ENCODE measurements around the gene PON2. TPM values are rescaled to one million over a fixed set of nuclear protein-coding genes. Genes with fewer than 3 reads are reported as not detected.

PON2 gene
- total and polyA plus RNA-seq, 2 of the 13 experiments (the other 11 are each of a cell fraction or from before 2014, with no cell fraction given), result 202 to 217 TPM

DNA sequence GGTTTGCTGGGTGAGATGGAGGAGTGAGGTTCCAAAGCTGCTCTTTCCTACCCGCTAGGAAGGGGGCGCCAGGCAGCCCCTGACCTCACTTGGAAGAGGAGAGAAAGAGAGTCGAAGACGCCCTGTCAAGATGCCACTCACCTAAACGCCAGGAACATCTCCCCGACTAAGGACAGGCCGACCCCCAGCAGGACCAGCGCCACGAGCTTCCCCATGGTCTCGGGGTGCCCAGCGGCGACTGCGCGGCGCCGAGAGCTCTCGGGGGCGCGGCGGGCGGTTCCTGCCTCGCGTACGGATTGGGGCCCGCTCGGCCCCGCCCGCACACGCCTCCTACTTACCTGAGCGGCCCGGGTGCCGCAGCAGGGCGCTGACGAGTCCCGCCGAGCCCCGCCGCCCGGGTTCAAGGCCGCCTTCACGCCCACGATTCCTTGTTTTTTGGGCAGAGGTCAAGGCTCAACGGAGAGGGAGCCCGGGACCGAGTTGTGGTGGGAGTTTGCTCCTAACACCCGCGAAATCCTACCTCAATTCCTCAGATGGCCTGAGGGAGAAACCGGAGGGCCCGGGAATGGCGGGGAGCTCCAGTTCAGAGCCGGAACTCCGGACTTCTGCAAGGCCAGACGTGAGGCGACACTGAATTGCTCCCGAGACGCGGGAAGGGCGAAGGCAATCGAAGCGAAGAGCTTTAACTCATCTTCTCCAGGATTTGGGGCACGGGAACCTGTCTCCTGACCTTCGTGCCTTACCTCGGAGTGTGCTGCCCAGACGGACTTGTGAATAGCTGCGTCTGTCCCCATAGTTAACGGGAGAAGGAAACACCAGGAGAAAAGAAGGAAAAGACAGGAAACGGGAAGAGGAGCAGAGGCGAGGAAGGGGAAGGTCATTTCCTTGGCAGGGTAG lies 38.4 kb downstream of the PON2 start, which contains the start of gene PON3 (continued):
- TF ChIP-seq REPIN1 (CRISPR knock-in tag; IDR thresholded peaks at IDR 0.05; ENCODE audit: borderline replicate concordance, low read depth) (0 out of 2 replicates have a peak, but pooled peaks have one; percentile 45), EHMT2 (IDR thresholded peaks at IDR 0.05; ENCODE audit: borderline replicate concordance, low read depth, low read length) (no peak), GFI1 (CRISPR knock-in tag; IDR thresholded peaks at IDR 0.05; ENCODE audit: borderline replicate concordance) (no peak; the same call in none of the 2 replicates), PCBP1 (IDR thresholded peaks at IDR 0.05; ENCODE audit: borderline replicate concordance, low read depth, low read length) (no peak), SMARCC2 (IDR thresholded peaks at IDR 0.05) (no peak), ETV6 (CRISPR knock-in tag; conservative IDR thresholded peaks at IDR 0.05) (peak; percentile 44; the same call in 1 of the 2 replicates), ZNF343 (CRISPR knock-in tag; IDR thresholded peaks at IDR 0.05) (no peak; the same call in none of the 2 replicates), ZNF256 (CRISPR knock-in tag; conservative IDR thresholded peaks at IDR 0.05) (peak; percentile 75; the same call in 1 of the 2 replicates), ZBTB7B (CRISPR knock-in tag; IDR thresholded peaks at IDR 0.05) (peak; percentile 68), ESRRA (CRISPR knock-in tag; IDR thresholded peaks at IDR 0.05; ENCODE audit: low read depth) (0 out of 2 replicates have a peak, but pooled peaks have one; percentile 29), CBX5 (CRISPR knock-in tag; IDR thresholded peaks at IDR 0.05; ENCODE audit: borderline replicate concordance) (no peak), ZNF570 (CRISPR knock-in tag; IDR thresholded peaks at IDR 0.05; ENCODE audit: borderline replicate concordance) (no peak), ZNF3 (CRISPR knock-in tag; IDR thresholded peaks at IDR 0.05) (no peak), ZNF20 (CRISPR knock-in tag; IDR thresholded peaks at IDR 0.05) (peak; percentile 66; the same call in 1 of the 2 replicates), ZNF615 (CRISPR knock-in tag; IDR thresholded peaks at IDR 0.05; ENCODE audit: borderline replicate concordance) (no peak), MZF1 (CRISPR knock-in tag; IDR thresholded peaks at IDR 0.05; ENCODE audit: borderline replicate concordance) (no peak), ZNF33B (CRISPR knock-in tag; IDR thresholded peaks at IDR 0.05) (no peak; the same call in 1 of the 2 replicates), HCFC1 (IDR thresholded peaks at IDR 0.05; ENCODE audit: low read depth, low read length) (no peak), ZFP90 (CRISPR knock-in tag; IDR thresholded peaks at IDR 0.05; ENCODE audit: borderline replicate concordance) (no peak)
- TF ChIP-seq, protein P1, sequence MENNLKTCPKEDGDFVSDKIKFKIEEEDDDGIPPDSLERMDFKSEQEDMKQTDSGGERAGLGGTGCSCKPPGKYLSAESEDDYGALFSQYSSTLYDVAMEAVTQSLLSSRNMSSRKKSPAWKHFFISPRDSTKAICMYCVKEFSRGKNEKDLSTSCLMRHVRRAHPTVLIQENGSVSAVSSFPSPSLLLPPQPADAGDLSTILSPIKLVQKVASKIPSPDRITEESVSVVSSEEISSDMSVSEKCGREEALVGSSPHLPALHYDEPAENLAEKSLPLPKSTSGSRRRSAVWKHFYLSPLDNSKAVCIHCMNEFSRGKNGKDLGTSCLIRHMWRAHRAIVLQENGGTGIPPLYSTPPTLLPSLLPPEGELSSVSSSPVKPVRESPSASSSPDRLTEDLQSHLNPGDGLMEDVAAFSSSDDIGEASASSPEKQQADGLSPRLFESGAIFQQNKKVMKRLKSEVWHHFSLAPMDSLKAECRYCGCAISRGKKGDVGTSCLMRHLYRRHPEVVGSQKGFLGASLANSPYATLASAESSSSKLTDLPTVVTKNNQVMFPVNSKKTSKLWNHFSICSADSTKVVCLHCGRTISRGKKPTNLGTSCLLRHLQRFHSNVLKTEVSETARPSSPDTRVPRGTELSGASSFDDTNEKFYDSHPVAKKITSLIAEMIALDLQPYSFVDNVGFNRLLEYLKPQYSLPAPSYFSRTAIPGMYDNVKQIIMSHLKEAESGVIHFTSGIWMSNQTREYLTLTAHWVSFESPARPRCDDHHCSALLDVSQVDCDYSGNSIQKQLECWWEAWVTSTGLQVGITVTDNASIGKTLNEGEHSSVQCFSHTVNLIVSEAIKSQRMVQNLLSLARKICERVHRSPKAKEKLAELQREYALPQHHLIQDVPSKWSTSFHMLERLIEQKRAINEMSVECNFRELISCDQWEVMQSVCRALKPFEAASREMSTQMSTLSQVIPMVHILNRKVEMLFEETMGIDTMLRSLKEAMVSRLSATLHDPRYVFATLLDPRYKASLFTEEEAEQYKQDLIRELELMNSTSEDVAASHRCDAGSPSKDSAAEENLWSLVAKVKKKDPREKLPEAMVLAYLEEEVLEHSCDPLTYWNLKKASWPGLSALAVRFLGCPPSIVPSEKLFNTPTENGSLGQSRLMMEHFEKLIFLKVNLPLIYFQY (CRISPR knock-in tag; IDR thresholded peaks at IDR 0.05; ENCODE audit: borderline replicate concordance), result no peak
- TF ChIP-seq, protein P2, sequence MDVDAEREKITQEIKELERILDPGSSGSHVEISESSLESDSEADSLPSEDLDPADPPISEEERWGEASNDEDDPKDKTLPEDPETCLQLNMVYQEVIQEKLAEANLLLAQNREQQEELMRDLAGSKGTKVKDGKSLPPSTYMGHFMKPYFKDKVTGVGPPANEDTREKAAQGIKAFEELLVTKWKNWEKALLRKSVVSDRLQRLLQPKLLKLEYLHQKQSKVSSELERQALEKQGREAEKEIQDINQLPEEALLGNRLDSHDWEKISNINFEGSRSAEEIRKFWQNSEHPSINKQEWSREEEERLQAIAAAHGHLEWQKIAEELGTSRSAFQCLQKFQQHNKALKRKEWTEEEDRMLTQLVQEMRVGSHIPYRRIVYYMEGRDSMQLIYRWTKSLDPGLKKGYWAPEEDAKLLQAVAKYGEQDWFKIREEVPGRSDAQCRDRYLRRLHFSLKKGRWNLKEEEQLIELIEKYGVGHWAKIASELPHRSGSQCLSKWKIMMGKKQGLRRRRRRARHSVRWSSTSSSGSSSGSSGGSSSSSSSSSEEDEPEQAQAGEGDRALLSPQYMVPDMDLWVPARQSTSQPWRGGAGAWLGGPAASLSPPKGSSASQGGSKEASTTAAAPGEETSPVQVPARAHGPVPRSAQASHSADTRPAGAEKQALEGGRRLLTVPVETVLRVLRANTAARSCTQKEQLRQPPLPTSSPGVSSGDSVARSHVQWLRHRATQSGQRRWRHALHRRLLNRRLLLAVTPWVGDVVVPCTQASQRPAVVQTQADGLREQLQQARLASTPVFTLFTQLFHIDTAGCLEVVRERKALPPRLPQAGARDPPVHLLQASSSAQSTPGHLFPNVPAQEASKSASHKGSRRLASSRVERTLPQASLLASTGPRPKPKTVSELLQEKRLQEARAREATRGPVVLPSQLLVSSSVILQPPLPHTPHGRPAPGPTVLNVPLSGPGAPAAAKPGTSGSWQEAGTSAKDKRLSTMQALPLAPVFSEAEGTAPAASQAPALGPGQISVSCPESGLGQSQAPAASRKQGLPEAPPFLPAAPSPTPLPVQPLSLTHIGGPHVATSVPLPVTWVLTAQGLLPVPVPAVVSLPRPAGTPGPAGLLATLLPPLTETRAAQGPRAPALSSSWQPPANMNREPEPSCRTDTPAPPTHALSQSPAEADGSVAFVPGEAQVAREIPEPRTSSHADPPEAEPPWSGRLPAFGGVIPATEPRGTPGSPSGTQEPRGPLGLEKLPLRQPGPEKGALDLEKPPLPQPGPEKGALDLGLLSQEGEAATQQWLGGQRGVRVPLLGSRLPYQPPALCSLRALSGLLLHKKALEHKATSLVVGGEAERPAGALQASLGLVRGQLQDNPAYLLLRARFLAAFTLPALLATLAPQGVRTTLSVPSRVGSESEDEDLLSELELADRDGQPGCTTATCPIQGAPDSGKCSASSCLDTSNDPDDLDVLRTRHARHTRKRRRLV (CRISPR knock-in tag; IDR thresholded peaks at IDR 0.05), result peak; percentile 89

Data from HepG2 (cell line).